IMR-90 (cell line): ENCODE measurements around the gene CACYBP. TPM values are rescaled to one million over a fixed set of nuclear protein-coding genes. Genes with fewer than 3 reads are reported as not detected.

Experiments
- ATAC-seq: fragments of 200-7000 bp; cut with Tn5 transposase; 2 replicates; pipeline ENCODE4 v1.9.1; 2020; ENCODE audit warnings: low read depth, mild to moderate bottlenecking, moderate library complexity
- BruUV-seq: library from RNA; stranded (reverse); fragments of 400-500 nt; replicated peaks from 2 replicates; lab custom pipeline; 2021; lab: Mats Ljungman, UMichigan
- CTCF ChIA-PET: fragments of 300-600 bp; formaldehyde crosslinking; extraction: SDS; loops from one replicate; lab custom pipeline; 2021; ENCODE audit warnings: antibody characterized with exemption; lab: Yijun Ruan, JAX
- POLR2A ChIA-PET: fragments of 300-600 bp; sonication (Branson Sonifier 250); formaldehyde crosslinking; loops from one replicate; lab custom pipeline; 2022; ENCODE audit warnings: antibody characterized with exemption; ENCODE audit not compliant: unreplicated experiment; lab: Charles Lee
- DNase-seq: peaks from one replicate; pipeline ENCODE4 v3.0.0; 2013
- H2AFZ ChIP-seq: replicated peaks from 2 replicates; pipeline ENCODE3; 2013; ENCODE audit warnings: low read length, mild to moderate bottlenecking; ENCODE audit not compliant: poor library complexity
- H2AK5ac ChIP-seq: 2 replicates; pipeline ENCODE4 v1.6.1; 2013; ENCODE audit warnings: low read depth, low read length, inconsistent platforms
- H2AK9ac ChIP-seq: replicated peaks from 2 replicates; pipeline ENCODE3; 2013; ENCODE audit warnings: mild to moderate bottlenecking, low read depth, low read length, moderate library complexity; ENCODE audit not compliant: poor library complexity
- H2BK120ac ChIP-seq: 2 replicates; pipeline ENCODE4 v1.6.1; 2013; ENCODE audit warnings: low read depth, low read length, inconsistent platforms
- H2BK15ac ChIP-seq: 3 replicates; pipeline ENCODE4 v1.6.1; 2013; ENCODE audit warnings: low read depth, low read length, inconsistent platforms
- H2BK20ac ChIP-seq: 2 replicates; pipeline ENCODE4 v1.6.1; 2013; ENCODE audit warnings: low read depth, mild to moderate bottlenecking, inconsistent platforms, low read length, moderate library complexity
- H2BK5ac ChIP-seq: 2 replicates; pipeline ENCODE4 v1.6.1; 2013; ENCODE audit warnings: mild to moderate bottlenecking, low read depth, low read length, inconsistent platforms; ENCODE audit not compliant: poor library complexity, severe bottlenecking
- H3K14ac ChIP-seq: replicated peaks from 2 replicates; pipeline ENCODE4 v1.6.1; 2013; ENCODE audit warnings: low read depth, low read length, inconsistent platforms
- H3K18ac ChIP-seq: 2 replicates; pipeline ENCODE4 v1.6.1; 2013; ENCODE audit warnings: low read depth, low read length, control low read depth
- H3K23ac ChIP-seq: 2 replicates; pipeline ENCODE4 v1.6.1; 2013; ENCODE audit warnings: low read depth, low read length, inconsistent platforms
- H3K27ac ChIP-seq: 2 replicates; pipeline ENCODE4 v1.5.1; 2013; ENCODE audit warnings: mild to moderate bottlenecking, control low read depth, low read length; ENCODE audit not compliant: insufficient read depth
- H3K27me3 ChIP-seq: 2 replicates; pipeline ENCODE4 v1.6.1; 2013; ENCODE audit warnings: low read length; ENCODE audit not compliant: control insufficient read depth, insufficient read depth
- H3K36me3 ChIP-seq: 2 replicates; pipeline ENCODE4 v1.6.1; 2013; ENCODE audit warnings: low read length, mixed read lengths; ENCODE audit not compliant: control insufficient read depth, insufficient read depth
- H3K4ac ChIP-seq: 2 replicates; pipeline ENCODE4 v1.6.1; 2013; ENCODE audit warnings: low read depth, low read length, inconsistent platforms
- H3K4me1 ChIP-seq: 2 replicates; pipeline ENCODE4 v1.6.1; 2013; ENCODE audit warnings: low read length, mixed read lengths; ENCODE audit not compliant: control insufficient read depth, insufficient read depth
- H3K4me2 ChIP-seq: 2 replicates; pipeline ENCODE4 v1.6.1; 2013; ENCODE audit warnings: low read depth, mild to moderate bottlenecking, control low read depth, low read length, moderate library complexity
- H3K4me3 ChIP-seq: 2 replicates; pipeline ENCODE4 v1.5.1; 2013; ENCODE audit warnings: low read depth, mild to moderate bottlenecking, control low read depth, low read length, moderate library complexity; ENCODE audit not compliant: insufficient read depth
- H3K56ac ChIP-seq: 2 replicates; pipeline ENCODE4 v1.6.1; 2013; ENCODE audit warnings: low read length, inconsistent platforms; ENCODE audit not compliant: insufficient read depth; ENCODE audit errors: extremely low read depth
- H3K79me1 ChIP-seq, 2 experiments: 2 replicates each; pipeline ENCODE4 v1.6.1; 2013; ENCODE audit warnings: low read length in 2 of 2, inconsistent platforms in 1 of 2, low read depth in 1 of 2
- H3K9ac ChIP-seq: 2 replicates; pipeline ENCODE4 v1.6.1; 2013; ENCODE audit warnings: low read depth, low read length, control low read depth
- H3K9me1 ChIP-seq: 2 replicates; pipeline ENCODE4 v1.6.1; 2013; ENCODE audit warnings: low read length, inconsistent platforms; ENCODE audit not compliant: insufficient read depth
- H3K9me3 ChIP-seq: 2 replicates; pipeline ENCODE4 v1.6.1; 2013; ENCODE audit warnings: low read length; ENCODE audit not compliant: control insufficient read depth, insufficient read depth
- H4K20me1 ChIP-seq: 2 replicates; pipeline ENCODE4 v1.6.1; 2013; ENCODE audit warnings: low read length, inconsistent platforms; ENCODE audit not compliant: insufficient read depth
- H4K5ac ChIP-seq: 2 replicates; pipeline ENCODE4 v1.6.1; 2013; ENCODE audit warnings: mild to moderate bottlenecking, low read depth, low read length, control low read depth
- H4K8ac ChIP-seq, 2 experiments: 2 replicates each; pipeline ENCODE4 v1.6.1; 2013; ENCODE audit warnings: low read depth in 2 of 2, low read length in 2 of 2, control low read depth in 1 of 2, inconsistent platforms in 1 of 2
- H4K91ac ChIP-seq: 2 replicates; pipeline ENCODE4 v1.6.1; 2013; ENCODE audit warnings: low read depth, low read length, inconsistent platforms; ENCODE audit not compliant: insufficient read depth
- BHLHE40 ChIP-seq: fragments of 150-350 bp; IDR thresholded peaks from 2 replicates; pipeline ENCODE4 v1.6.1; 2016; ENCODE audit warnings: mild to moderate bottlenecking, low read depth, low read length
- CEBPB ChIP-seq: IDR thresholded peaks from 2 replicates; pipeline ENCODE4 v1.6.1; 2012; ENCODE audit warnings: low read depth, low read length, improper control_type of control experiment
- CHD1 ChIP-seq: IDR thresholded peaks from 2 replicates; pipeline ENCODE4 v1.6.1; 2012; ENCODE audit warnings: low read depth, low read length, improper control_type of control experiment
- CTCF ChIP-seq: conservative IDR thresholded peaks from 2 replicates; pipeline ENCODE4 v1.5.1; 2012; ENCODE audit warnings: mild to moderate bottlenecking, low read depth, low read length, improper control_type of control experiment
- FOS ChIP-seq: fragments of 150-350 bp; IDR thresholded peaks from 2 replicates; pipeline ENCODE4 v1.6.1; 2016; ENCODE audit warnings: low read depth, low read length
- MAFK ChIP-seq: IDR thresholded peaks from 2 replicates; pipeline ENCODE4 v1.6.1; 2012; ENCODE audit warnings: low read depth, low read length, improper control_type of control experiment
- MAZ ChIP-seq: IDR thresholded peaks from 2 replicates; pipeline ENCODE4 v1.6.1; 2012; ENCODE audit warnings: low read depth, mild to moderate bottlenecking, low read length, improper control_type of control experiment, moderate library complexity, borderline replicate concordance
- MXI1 ChIP-seq: IDR thresholded peaks from 2 replicates; pipeline ENCODE4 v1.6.1; 2012; ENCODE audit warnings: low read depth, mild to moderate bottlenecking, low read length, moderate library complexity, borderline replicate concordance
- NFE2L2 ChIP-seq: fragments of 150-350 bp; IDR thresholded peaks from 2 replicates; pipeline ENCODE4 v1.6.1; 2016; ENCODE audit warnings: low read depth, mild to moderate bottlenecking, low read length
- POLR2A ChIP-seq: IDR thresholded peaks from 2 replicates; pipeline ENCODE4 v1.6.1; 2012; ENCODE audit warnings: mild to moderate bottlenecking, low read depth, low read length
- RAD21 ChIP-seq: IDR thresholded peaks from 2 replicates; pipeline ENCODE4 v1.6.1; 2012; ENCODE audit warnings: low read length, improper control_type of control experiment
- RCOR1 ChIP-seq: IDR thresholded peaks from 2 replicates; pipeline ENCODE4 v1.6.1; 2012; ENCODE audit warnings: mild to moderate bottlenecking, low read length, improper control_type of control experiment; ENCODE audit not compliant: insufficient replicate concordance
- RFX5 ChIP-seq: IDR thresholded peaks from 2 replicates; pipeline ENCODE4 v1.8.0; 2012; ENCODE audit warnings: low read depth, mild to moderate bottlenecking, low read length, moderate library complexity
- USF2 ChIP-seq: fragments of 150-350 bp; IDR thresholded peaks from 2 replicates; pipeline ENCODE4 v1.6.1; 2017; ENCODE audit warnings: mild to moderate bottlenecking, antibody characterized with exemption, low read length, low read depth
- WGBS, 2 experiments: methylation state at CpG; one replicate each; pipeline versions ENCODE4 v1.1.5 to v1.1.7; 2013; ENCODE audit warnings: missing lambda C conversion rate in 2 of 2; ENCODE audit not compliant: insufficient read length in 1 of 2; ENCODE audit errors: extremely low coverage in 2 of 2; 5-methylcytosine and 5-hydroxymethylcytosine counted together
- dilution Hi-C: fragments of 300-500 bp; cut with HindIII; formaldehyde crosslinking; loops from one replicate; pipeline ENCODE4 v1.14.3; 2018; ENCODE audit warnings: low sequenced_read_pairs; ENCODE audit not compliant: unreplicated experiment
- in situ Hi-C: fragments of 300-500 bp; cut with MboI; formaldehyde crosslinking; loops from 3 replicates; pipeline ENCODE4 v1.14.3; 2019; ENCODE audit warnings: low sequenced_read_pairs, inconsistent platforms, mixed read lengths
- intact Hi-C: fragments of 100-400 bp; cut with micrococcal nuclease; formaldehyde crosslinking; loops from 2 replicates; pipeline ENCODE4 v1.10.0; 2022
- polyA plus RNA-seq, 3 experiments: library from polyadenylated mRNA; depleted of rRNA; stranded (reverse); fragments of >200 nt; gene quantifications; 2 replicates each; pipeline ENCODE4 v1.2.3, GENCODE V29; 2012; ENCODE audit warnings: low replicate concordance in 1 of 3
- total RNA-seq: library from RNA; depleted of rRNA; stranded (reverse); fragments of >200 nt; gene quantifications from 2 replicates; pipeline ENCODE4 v1.2.3, GENCODE V29; 2012
- TF ChIP-seq, protein P1 (sequence below): fragments of 150-350 bp; IDR thresholded peaks from 2 replicates; pipeline ENCODE4 v1.6.1; 2016; ENCODE audit warnings: low read depth, mild to moderate bottlenecking, low read length, moderate library complexity, borderline replicate concordance

Gene CACYBP
- total and polyA plus RNA-seq, 2 of the 4 experiments (the other 2 are of a cell fraction), result 61.8 to 62.8 TPM

GRCh38 chr1:174953285-174954072 lies 46.3 kb upstream of the CACYBP start:
- POLR2A ChIA-PET, result no interaction called here
- no peak overlapping the region for H2AFZ ChIP-seq
- in situ Hi-C loops (no loop called here), dilution Hi-C loops (no loop called here), intact Hi-C loops (no loop called here)
- H2BK120ac ChIP-seq, result no peak overlapping the region
- H3K27ac ChIP-seq, result no peak overlapping the region
- no peaks in the 10 kb centered on the region for H3K9me1 ChIP-seq
- no peak overlapping the region for H2BK5ac ChIP-seq
- CTCF ChIA-PET, result interaction anchor here (0.5 to 0.7 kb wide), 2 partner anchors 38 to 184 kb away, joined by 3 to 5 read pairs; no protein-coding TSS in a partner anchor
- H4K91ac ChIP-seq, result no peak overlapping the region
- WGBS, 2 experiments, result 59% methylated on average over 2 of the region's 11 CpGs; no CpG with 5 or more reads in 1 of the 2 experiments
- no peaks in the 10 kb centered on the region for H3K79me1 ChIP-seq
- no peak overlapping the region for H3K4me2 ChIP-seq
- no peaks in the 10 kb centered on the region for H3K27me3 ChIP-seq
- no peak overlapping the region for H3K9ac ChIP-seq
- H3K4ac ChIP-seq, result no peak overlapping the region
- H3K36me3 ChIP-seq, result no peaks in the 10 kb centered on the region
- no peak overlapping the region for H3K56ac ChIP-seq
- no peak overlapping the region for H4K8ac ChIP-seq
- no peak for ATAC-seq
- H2AK5ac ChIP-seq, result no peak overlapping the region
- no TSS peak for BruUV-seq
- no peaks in the 10 kb centered on the region for H3K4me1 ChIP-seq
- no peaks in the 10 kb centered on the region for H3K9me3 ChIP-seq
- no peak overlapping the region for H4K5ac ChIP-seq
- H3K14ac ChIP-seq, result no peak overlapping the region
- H3K18ac ChIP-seq, result no peak overlapping the region
- H3K23ac ChIP-seq, result no peak overlapping the region
- no peak overlapping the region for H3K4me3 ChIP-seq
- H2AK9ac ChIP-seq, result no peak overlapping the region
- H2BK20ac ChIP-seq, result no peak overlapping the region
- no peak for DNase-seq
- no peak overlapping the region for H2BK15ac ChIP-seq
- no peaks in the 10 kb centered on the region for H4K20me1 ChIP-seq
- TF ChIP-seq RFX5, result no peak
- TF ChIP-seq, protein P1, sequence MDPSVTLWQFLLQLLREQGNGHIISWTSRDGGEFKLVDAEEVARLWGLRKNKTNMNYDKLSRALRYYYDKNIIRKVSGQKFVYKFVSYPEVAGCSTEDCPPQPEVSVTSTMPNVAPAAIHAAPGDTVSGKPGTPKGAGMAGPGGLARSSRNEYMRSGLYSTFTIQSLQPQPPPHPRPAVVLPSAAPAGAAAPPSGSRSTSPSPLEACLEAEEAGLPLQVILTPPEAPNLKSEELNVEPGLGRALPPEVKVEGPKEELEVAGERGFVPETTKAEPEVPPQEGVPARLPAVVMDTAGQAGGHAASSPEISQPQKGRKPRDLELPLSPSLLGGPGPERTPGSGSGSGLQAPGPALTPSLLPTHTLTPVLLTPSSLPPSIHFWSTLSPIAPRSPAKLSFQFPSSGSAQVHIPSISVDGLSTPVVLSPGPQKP, result no peak
- TF ChIP-seq RCOR1, result no peak
- TF ChIP-seq MAZ, result no peak
- no peak for TF ChIP-seq FOS
- no peak for TF ChIP-seq CEBPB
- no peak for TF ChIP-seq RAD21
- TF ChIP-seq CTCF, result no peak
- no peak for TF ChIP-seq POLR2A
- TF ChIP-seq MAFK, result no peak
- TF ChIP-seq CHD1, result no peak
- no peak for TF ChIP-seq MXI1
- no peak for TF ChIP-seq USF2
- TF ChIP-seq BHLHE40, result no peak
- no peak for TF ChIP-seq NFE2L2
